Skeletal muscle cell (primary cell): ENCODE data around the gene CUX1.
"Not testable (repeated sequence)": the region's sequence is repeated elsewhere in the genome, so short reads cannot be mapped to it uniquely, and the experiment has no call there.

Experiments used
- DNase-seq: peaks from one replicate; pipeline ENCODE4 v3.0.0-alpha.2; 2010; ENCODE audit warnings: low read depth
- H3K4me3 ChIP-seq: 2 replicates; pipeline ENCODE4 v1.5.1; 2011; ENCODE audit warnings: low read depth, mild to moderate bottlenecking, control low read depth, low read length, moderate library complexity

CUX1 gene

GRCh38 chr7:101865031-101865430 lies 47.6 kb downstream of the CUX1 start:
- no peak overlapping the region for H3K4me3 ChIP-seq
- DNase-seq = no peak

DNA sequence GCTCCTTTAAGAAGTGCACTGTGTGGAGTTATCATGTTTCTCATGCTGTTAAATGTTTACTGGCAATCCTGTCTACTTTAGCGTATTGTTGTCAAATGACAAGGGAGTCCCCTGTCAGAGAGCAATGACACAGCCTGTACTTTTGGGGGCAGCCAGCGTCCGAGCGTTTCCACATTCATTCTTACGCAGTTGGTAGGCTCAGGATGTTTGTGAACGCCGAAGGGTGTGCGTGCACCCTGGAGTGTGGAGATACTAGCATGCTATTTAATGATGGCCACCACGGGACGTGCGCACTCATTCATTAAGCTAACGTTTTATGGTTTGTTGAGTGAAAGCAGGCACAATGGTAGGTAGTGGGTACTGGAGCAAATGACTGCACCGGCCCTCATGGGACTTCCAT lies 48.0 kb downstream of the CUX1 start:
- no peak overlapping the region for H3K4me3 ChIP-seq
- no peak for DNase-seq

GRCh38 chr7:101866328-101866727 lies 48.9 kb downstream of the CUX1 start:
- no peak for DNase-seq

GRCh38 chr7:101867265-101867664 lies 49.8 kb downstream of the CUX1 start:
- no peak for DNase-seq
- H3K4me3 ChIP-seq = no peak overlapping the region

More at GRCh38 chr7:101866328-101866727, 48.9 kb downstream of the CUX1 start:
- no peak overlapping the region for H3K4me3 ChIP-seq

DNA sequence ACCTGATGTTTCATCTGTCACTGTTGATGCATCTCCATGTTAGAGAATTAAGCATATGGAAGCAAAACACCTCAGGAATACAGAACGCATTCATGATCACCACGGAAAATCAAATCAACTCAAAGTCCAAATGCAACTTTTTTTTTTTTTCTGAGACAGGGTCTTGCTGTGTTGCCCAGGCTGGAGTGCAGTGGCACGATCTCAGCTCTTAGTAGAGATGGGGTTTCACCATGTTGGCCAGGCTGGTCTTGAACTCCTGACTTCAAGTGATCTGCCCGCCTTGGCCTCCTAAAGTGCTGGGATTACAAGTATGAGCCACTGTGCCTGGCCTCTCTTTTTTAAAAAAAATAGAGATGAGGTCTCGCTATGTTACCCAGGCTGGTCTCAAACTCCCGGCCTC lies 50.3 kb downstream of the CUX1 start:
- not testable (repeated sequence) for H3K4me3 ChIP-seq, DNase-seq

- DNase-seq = no peak
- H3K4me3 ChIP-seq = no peak overlapping the region
Measured at GRCh38 chr7:101868191-101868950, 50.9 kb downstream of the CUX1 start.

DNA sequence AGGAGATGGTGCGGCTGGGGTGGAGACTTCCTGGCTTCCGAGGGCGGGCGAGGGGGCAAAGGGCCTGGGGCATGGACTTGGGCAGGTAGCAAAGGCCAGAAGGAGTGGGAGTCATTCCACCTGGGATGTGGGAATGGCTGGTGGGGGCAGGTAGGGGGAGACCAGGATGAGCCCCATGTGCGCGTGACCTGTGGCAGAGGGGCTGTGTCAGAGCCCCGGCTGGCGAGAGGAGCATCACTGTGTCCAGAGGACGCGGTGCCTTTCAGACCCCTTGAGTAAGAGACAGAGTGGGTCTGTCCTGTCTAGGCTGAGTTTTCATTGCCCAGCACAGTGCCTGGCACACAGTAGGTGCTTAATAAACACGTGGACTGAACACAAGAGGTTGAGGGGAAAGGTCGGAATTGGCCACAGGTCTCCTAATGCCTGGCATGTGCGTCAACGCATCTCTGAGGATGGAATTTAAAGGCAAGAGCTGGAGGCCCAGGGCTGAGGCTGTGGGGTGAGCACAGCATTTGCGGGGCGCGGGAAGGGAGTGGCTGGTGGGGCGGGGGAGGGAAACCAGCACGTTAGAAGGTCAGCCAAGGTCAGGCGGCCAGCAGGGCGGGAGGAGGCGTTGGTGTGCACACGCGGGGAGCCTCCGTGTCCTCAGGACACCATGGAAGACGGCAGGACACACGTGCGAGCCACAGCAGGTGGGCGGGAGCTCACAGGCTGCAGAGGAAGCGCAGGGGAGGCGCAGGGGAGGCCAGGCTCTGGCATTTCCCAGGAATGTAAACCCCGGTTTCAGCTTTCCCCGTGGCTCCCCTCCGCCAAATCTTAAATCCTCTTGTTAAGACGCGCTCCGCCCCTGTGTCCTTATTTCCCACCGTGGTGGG lies 51.8 kb downstream of the CUX1 start:
- H3K4me3 ChIP-seq = no peak overlapping the region

GRCh38 chr7:101869901-101870290 lies 52.5 kb downstream of the CUX1 start:
- no peak overlapping the region for H3K4me3 ChIP-seq
- DNase-seq = no peak

More for the DNA sequence above, 51.8 kb downstream of the CUX1 start:
- DNase-seq = no peak

- DNase-seq = no peak
- no peak overlapping the region for H3K4me3 ChIP-seq
Measured at GRCh38 chr7:101870361-101871062, 53.1 kb downstream of the CUX1 start.

DNA sequence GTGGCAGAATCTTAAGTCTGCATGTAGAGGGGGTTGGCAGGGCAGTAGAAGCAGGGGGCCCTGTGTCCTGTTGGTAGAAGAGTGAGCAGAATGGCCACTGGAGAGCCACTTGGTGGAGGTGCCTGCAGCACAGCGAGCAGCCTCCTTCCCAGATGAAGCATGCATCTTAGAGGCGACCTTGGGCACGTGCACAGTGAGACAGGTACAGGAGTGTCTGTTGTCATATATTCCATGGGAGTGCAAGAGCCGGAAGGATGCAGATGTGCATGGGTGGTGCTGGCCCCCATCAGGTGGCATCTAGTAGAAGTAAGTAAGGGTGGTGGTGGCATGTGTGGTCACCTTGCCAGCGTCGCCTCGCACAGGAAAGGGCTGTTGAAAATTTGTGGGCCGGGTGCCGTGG lies 53.9 kb downstream of the CUX1 start:
- H3K4me3 ChIP-seq = no peak overlapping the region
- no peak for DNase-seq

DNA sequence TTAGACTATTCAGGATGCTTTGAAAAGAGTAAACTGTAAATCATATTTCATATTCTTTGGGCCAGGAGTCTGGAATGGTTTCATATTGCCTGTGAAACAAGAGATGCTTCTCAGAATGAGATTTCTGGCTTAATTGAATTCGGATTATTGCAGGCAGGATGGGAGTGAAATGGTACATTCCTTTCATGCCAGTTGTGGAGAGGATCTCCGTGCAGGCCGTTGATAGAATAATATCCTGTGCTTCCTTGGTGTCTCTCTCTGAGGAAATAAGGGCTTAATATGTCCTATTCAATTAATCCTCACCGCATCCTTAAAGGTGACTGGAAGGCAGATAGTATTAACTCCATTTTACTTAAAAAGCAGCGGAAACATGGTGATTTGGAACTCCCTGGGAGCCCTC lies 56.6 kb downstream of the CUX1 start:
- no peak overlapping the region for H3K4me3 ChIP-seq
- no peak for DNase-seq

DNA sequence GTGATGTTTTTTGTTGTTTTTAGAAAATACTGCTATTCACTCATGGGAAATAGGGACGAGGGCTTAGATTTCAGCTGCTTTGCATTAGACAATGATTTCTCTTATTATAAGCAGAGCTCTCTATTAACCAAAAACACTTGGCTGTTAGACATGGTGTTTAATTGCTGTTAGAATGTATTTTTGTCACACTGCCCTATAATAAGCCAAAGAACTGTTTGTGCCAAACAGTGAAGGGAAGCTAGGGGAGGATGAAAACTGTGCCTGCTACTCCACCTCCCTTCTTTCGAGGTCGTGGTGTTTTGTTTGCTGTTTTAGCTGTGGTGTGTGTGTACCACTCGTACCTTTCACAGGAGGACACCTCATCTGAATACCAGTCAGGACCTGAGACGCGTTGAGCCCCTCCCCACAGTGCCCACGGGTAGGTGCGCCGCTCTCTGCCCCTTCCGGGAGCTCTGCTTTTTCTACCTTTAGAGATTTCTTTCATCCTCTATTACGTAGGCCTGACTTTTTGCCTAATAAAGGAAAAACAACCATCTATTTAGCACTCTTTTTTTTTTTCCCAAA lies 57.9 kb downstream of the CUX1 start:
- no peak overlapping the region for H3K4me3 ChIP-seq
- DNase-seq = no peak

DNA sequence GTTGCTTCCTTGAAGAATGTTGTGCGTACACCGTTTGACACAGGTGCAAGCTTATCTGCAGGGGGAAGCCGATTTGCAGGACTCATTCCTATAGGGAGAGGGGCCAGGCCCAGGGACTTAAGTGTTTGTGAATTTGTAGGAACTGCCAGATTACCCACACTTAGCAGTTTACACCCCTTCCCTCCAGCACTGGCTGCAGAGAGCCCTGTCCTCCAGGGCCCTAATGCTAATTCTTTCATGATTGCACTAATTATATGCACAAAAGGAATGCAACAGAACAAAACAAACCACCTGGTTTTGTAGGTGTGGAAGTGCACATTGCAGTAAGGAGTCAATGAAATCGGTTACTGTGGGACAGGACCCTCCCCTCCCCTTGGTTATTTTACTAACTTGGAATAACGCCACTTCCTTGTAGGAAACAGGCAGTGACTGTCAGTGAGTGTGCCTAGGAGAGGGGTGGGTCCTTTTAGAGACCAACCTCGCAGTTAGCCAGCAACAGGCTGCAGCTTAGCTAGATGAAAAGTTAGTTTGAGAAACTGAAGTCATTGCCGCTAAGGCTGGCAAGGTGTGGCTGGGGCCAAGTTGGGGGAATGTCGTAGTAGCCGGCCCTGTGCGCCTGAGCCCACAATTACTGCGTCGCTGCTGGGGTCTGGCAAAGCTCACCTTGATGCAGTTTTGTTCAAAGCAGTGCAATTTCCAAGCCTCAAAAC lies 60.6 kb downstream of the CUX1 start:
- DNase-seq = no peak
- no peak overlapping the region for H3K4me3 ChIP-seq

GRCh38 chr7:101878938-101879337 lies 61.5 kb downstream of the CUX1 start:
- no peak overlapping the region for H3K4me3 ChIP-seq
- DNase-seq = no peak

- H3K4me3 ChIP-seq = no peak overlapping the region
- DNase-seq = no peak
Measured at GRCh38 chr7:101879565-101879964, 62.1 kb downstream of the CUX1 start.

GRCh38 chr7:101880282-101881054 lies 63.0 kb downstream of the CUX1 start:
- no peak overlapping the region for H3K4me3 ChIP-seq
- DNase-seq = no peak

- H3K4me3 ChIP-seq = no peak overlapping the region
- DNase-seq = peak; percentile 92
Measured at GRCh38 chr7:101882005-101882421, 64.6 kb downstream of the CUX1 start.
